ENCODE results near the gene OR6C65. TPM values are rescaled to one million over a fixed set of nuclear protein-coding genes. Genes with fewer than 3 reads are reported as not detected.
"Not testable (repeated sequence)": the region's sequence is repeated elsewhere in the genome, so short reads cannot be mapped to it uniquely, and the experiment has no call there.

Gene OR6C65
- total RNA-seq, 1 experiment from 2014 or later, result not detected

GRCh38 chr12:55385891-55386290 lies 14.4 kb upstream of the OR6C65 start:
- CTCF ChIA-PET, result no interaction called here
- intact Hi-C loops (cut with micrococcal nuclease; ENCODE audit: unreplicated experiment), result no loop called here
- TF ChIP-seq CTCF (IDR thresholded peaks at IDR 0.05; ENCODE audit: unreplicated experiment), result no peak
- H3K4me1 Mint-ChIP-seq (ENCODE audit: low read depth, unreplicated experiment), result no peaks in the 10 kb centered on the region
- no peak overlapping the region for H3K27ac Mint-ChIP-seq (ENCODE audit: unreplicated experiment)
- H3K36me3 Mint-ChIP-seq (ENCODE audit: insufficient read depth, unreplicated experiment), result no peaks in the 10 kb centered on the region
- DNase-seq, result no peak
- H3K4me3 Mint-ChIP-seq (ENCODE audit: low read depth, unreplicated experiment), result no peak overlapping the region
- H3K9me3 Mint-ChIP-seq (ENCODE audit: low read depth, unreplicated experiment), result no peaks in the 10 kb centered on the region
- H3K27me3 Mint-ChIP-seq (ENCODE audit: unreplicated experiment), result peaks cover 8% of the 10 kb centered on the region
- BruUV-seq (replicated peaks), result no TSS peak

DNA sequence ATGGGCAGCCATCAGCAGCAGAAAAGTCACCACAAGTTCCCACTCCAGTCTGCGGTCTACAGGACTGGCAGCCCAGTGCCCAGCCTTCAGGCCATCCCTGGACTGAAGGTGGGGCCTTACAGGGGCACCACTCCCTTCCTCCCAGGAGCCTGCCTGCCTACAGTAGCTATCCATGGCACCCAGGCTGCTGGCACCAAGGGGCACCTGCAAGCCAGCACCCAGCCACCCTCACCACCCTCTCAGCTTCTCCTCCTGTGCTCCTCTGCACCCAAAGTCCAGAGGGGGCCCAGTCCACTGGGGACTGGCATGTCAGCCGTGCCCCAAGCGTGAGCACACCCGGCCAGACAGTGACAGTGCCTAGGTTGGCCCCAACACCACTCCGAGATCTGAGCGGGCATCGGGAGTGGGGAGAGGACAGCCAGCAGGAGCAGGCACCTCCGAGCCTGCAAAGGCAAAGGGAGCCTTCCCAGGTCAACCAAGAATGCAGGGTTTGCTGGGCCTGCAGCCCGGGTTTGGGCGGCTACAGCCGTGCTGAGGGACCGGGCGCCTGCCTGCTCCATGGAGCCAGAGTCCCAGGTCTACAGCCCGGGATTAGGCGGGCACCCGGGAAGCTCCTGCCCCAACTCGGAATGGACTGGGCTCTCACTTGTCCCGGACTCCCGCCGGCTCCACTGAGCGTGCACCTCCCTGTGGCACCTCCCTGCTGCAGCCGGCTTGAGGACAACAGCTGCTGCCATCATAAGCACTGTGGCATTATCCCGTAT lies 8.1 kb upstream of the OR6C65 start:
- no TSS peak for BruUV-seq (replicated peaks)
- no peak for TF ChIP-seq CTCF (IDR thresholded peaks at IDR 0.05; ENCODE audit: unreplicated experiment)
- DNase-seq, result no peak
- no peak overlapping the region for H3K27ac Mint-ChIP-seq (ENCODE audit: unreplicated experiment)
- intact Hi-C loops (cut with micrococcal nuclease; ENCODE audit: unreplicated experiment), result no loop called here
- CTCF ChIA-PET, result no interaction called here
- no peak overlapping the region for H3K4me3 Mint-ChIP-seq (ENCODE audit: low read depth, unreplicated experiment)
- H3K36me3 Mint-ChIP-seq (ENCODE audit: insufficient read depth, unreplicated experiment), result no peaks in the 10 kb centered on the region
- no peaks in the 10 kb centered on the region for H3K9me3 Mint-ChIP-seq (ENCODE audit: low read depth, unreplicated experiment)
- no peaks in the 10 kb centered on the region for H3K27me3 Mint-ChIP-seq (ENCODE audit: unreplicated experiment)
- H3K4me1 Mint-ChIP-seq (ENCODE audit: low read depth, unreplicated experiment), result no peaks in the 10 kb centered on the region

GRCh38 chr12:55396326-55396725 lies 4.0 kb upstream of the OR6C65 start:
- H3K36me3 Mint-ChIP-seq (ENCODE audit: insufficient read depth, unreplicated experiment), result no peaks in the 10 kb centered on the region
- BruUV-seq (replicated peaks), result no TSS peak
- no peak overlapping the region for H3K27ac Mint-ChIP-seq (ENCODE audit: unreplicated experiment)
- no peak for TF ChIP-seq CTCF (IDR thresholded peaks at IDR 0.05; ENCODE audit: unreplicated experiment)
- no peaks in the 10 kb centered on the region for H3K9me3 Mint-ChIP-seq (ENCODE audit: low read depth, unreplicated experiment)
- intact Hi-C loops (cut with micrococcal nuclease; ENCODE audit: unreplicated experiment), result no loop called here
- no peak overlapping the region for H3K4me3 Mint-ChIP-seq (ENCODE audit: low read depth, unreplicated experiment)
- no peak for DNase-seq
- CTCF ChIA-PET, result no interaction called here
- peaks cover 11% of the 10 kb centered on the region for H3K27me3 Mint-ChIP-seq (ENCODE audit: unreplicated experiment)
- H3K4me1 Mint-ChIP-seq (ENCODE audit: low read depth, unreplicated experiment), result no peaks in the 10 kb centered on the region

DNA sequence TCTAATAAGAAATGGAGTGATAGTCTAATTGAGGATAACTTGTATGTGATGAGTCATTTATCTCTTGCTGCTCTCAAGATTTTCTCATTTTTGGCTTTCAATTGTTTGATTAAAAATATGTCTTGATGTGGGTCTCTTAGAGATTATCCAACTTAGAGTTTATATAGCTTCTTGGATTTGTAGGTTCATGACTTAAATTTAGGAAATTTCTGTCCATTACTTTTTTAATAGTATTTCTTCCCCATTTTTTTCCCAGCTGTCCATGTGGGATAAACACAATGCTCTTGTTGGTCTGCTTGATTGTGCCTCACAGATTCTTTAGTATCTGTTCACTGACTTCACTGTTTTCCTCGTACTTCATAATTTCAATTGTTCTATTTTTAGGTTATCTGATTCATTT lies 7.5 kb downstream of the OR6C65 start:
- Mint-ChIP-seq H3K27me3 (ENCODE audit: unreplicated experiment) (no peaks in the 10 kb centered on the region), H3K36me3 (ENCODE audit: insufficient read depth, unreplicated experiment) (no peaks in the 10 kb centered on the region), H3K4me3 (ENCODE audit: low read depth, unreplicated experiment) (no peak overlapping the region), H3K9me3 (ENCODE audit: low read depth, unreplicated experiment) (peaks cover 2% of the 10 kb centered on the region), H3K27ac (ENCODE audit: unreplicated experiment) (no peak overlapping the region), H3K4me1 (ENCODE audit: low read depth, unreplicated experiment) (no peaks in the 10 kb centered on the region)
- intact Hi-C loops (cut with micrococcal nuclease; ENCODE audit: unreplicated experiment), result loop anchor here (2.0 kb wide), 1 partner anchor 51 kb away; no protein-coding TSS in a partner anchor
- TF ChIP-seq CTCF (IDR thresholded peaks at IDR 0.05; ENCODE audit: unreplicated experiment), result no peak
- no peak for DNase-seq
- CTCF ChIA-PET, result no interaction called here
- BruUV-seq (replicated peaks), result no TSS peak

- H3K9me3 Mint-ChIP-seq (ENCODE audit: low read depth, unreplicated experiment); H3K27ac Mint-ChIP-seq (ENCODE audit: unreplicated experiment); H3K4me1 Mint-ChIP-seq (ENCODE audit: low read depth, unreplicated experiment); H3K36me3 Mint-ChIP-seq (ENCODE audit: insufficient read depth, unreplicated experiment); intact Hi-C loops (cut with micrococcal nuclease; ENCODE audit: unreplicated experiment); DNase-seq; H3K4me3 Mint-ChIP-seq (ENCODE audit: low read depth, unreplicated experiment); H3K27me3 Mint-ChIP-seq (ENCODE audit: unreplicated experiment); BruUV-seq (replicated peaks); CTCF ChIA-PET: not testable (repeated sequence)
Measured at GRCh38 chr12:55409133-55409532, 8.8 kb downstream of the OR6C65 start.

- H3K27me3 Mint-ChIP-seq (ENCODE audit: unreplicated experiment), result peaks cover 18% of the 10 kb centered on the region
- H3K36me3 Mint-ChIP-seq (ENCODE audit: insufficient read depth, unreplicated experiment); H3K27ac Mint-ChIP-seq (ENCODE audit: unreplicated experiment); intact Hi-C loops (cut with micrococcal nuclease; ENCODE audit: unreplicated experiment); DNase-seq; H3K4me1 Mint-ChIP-seq (ENCODE audit: low read depth, unreplicated experiment); H3K9me3 Mint-ChIP-seq (ENCODE audit: low read depth, unreplicated experiment); CTCF ChIA-PET; BruUV-seq (replicated peaks); H3K4me3 Mint-ChIP-seq (ENCODE audit: low read depth, unreplicated experiment): not testable (repeated sequence)
Measured at GRCh38 chr12:55412138-55412537, 11.8 kb downstream of the OR6C65 start.

Data from Calu3 (cell line).